Measurements from ENCODE around the gene NRGN. TPM values are rescaled to one million over a fixed set of nuclear protein-coding genes. Genes with fewer than 3 reads are reported as not detected.

Gene NRGN
- total RNA-seq, 2 donors from 2014 or later: 4.2 to 4.4 TPM

- Mint-ChIP-seq H3K4me3 (no peak overlapping the region), H3K36me3 (ENCODE audit: insufficient read depth in 2 of 2) (peaks cover 0 to 2% of the 10 kb centered on the region in 2 donors), H3K9me3 (no peaks in the 10 kb centered on the region), H3K4me1 (ENCODE audit: low read depth) (peaks cover 60% of the 10 kb centered on the region), H3K27me3 (ENCODE audit: low read depth) (no peaks in the 10 kb centered on the region), H3K27ac (no peak overlapping the region)
- DNase-seq (no peak), ATAC-seq (replicated peaks in 1 of 2) (no peak)
These were observed 56.6 kb downstream of the NRGN start for GRCh38 chr11:124796312-124796711.

Other genes with a start within 250 kb of the NRGN start
- not detected for gene OR8B12, start 196.3 kb upstream of the NRGN start, total RNA-seq
- not detected for gene OR8A1, start 169.9 kb upstream of the NRGN start, total RNA-seq
- gene PANX3, start 128.5 kb upstream of the NRGN start, total RNA-seq: not detected
- gene TBRG1, start 117.1 kb upstream of the NRGN start, total RNA-seq: 10 to 100 TPM; 45.5 to 50.8 TPM
- 10 to 100 TPM in 1 of 2 donors, 1 to 10 TPM in 1; 8.4 to 12.0 TPM for gene SIAE, start 66.2 kb upstream of the NRGN start, total RNA-seq
- 1 to 10 TPM; 2.5 to 2.6 TPM for gene SPA17, start 66.0 kb upstream of the NRGN start, total RNA-seq
- under 1 TPM; 0.35 to 0.48 TPM for gene VSIG2, start 12.3 kb downstream of the NRGN start, total RNA-seq
- 1 to 10 TPM in 1 of 2 donors, under 1 TPM in 1; 0.88 to 1.1 TPM for gene ESAM, start 22.3 kb downstream of the NRGN start, total RNA-seq
- gene MSANTD2, start 60.5 kb downstream of the NRGN start, total RNA-seq: 10 to 100 TPM; 11.1 to 12.5 TPM
- gene ROBO3, start 125.5 kb downstream of the NRGN start, total RNA-seq: 10 to 100 TPM; 21.5 to 26.6 TPM
- not detected for gene ROBO4, start 157.9 kb downstream of the NRGN start, total RNA-seq
- not detected for gene HEPN1, start 179.3 kb downstream of the NRGN start, total RNA-seq
- not detected for gene HEPACAM, start 196.1 kb downstream of the NRGN start, total RNA-seq
- gene CCDC15, start 214.3 kb downstream of the NRGN start, total RNA-seq: 1 to 10 TPM; 9.1 to 9.9 TPM